ENCODE measurements around the gene FAM53A. TPM values are rescaled to one million over a fixed set of nuclear protein-coding genes. Genes with fewer than 3 reads are reported as not detected.

FAM53A gene
- total RNA-seq, 2 experiments from 2014 or later, result 0.94 to 2.8 TPM

- ChIA-PET POLR2A (no interaction called here), CTCF (no interaction called here)
Observed at GRCh38 chr4:1591107-1591506, 93.0 kb downstream of the FAM53A start.

- POLR2A ChIA-PET, result no interaction called here
Observed at GRCh38 chr4:1590244-1590643, 93.9 kb downstream of the FAM53A start.

More at GRCh38 chr4:1590244-1590643, 93.9 kb downstream of the FAM53A start:
- CTCF ChIA-PET, result no interaction called here

Other genes with a start within 250 kb of the FAM53A start
- gene SLBP, start 28.0 kb upstream of the FAM53A start, total RNA-seq, result 100 to 1,000 TPM; 181 to 182 TPM
- gene TMEM129, start 37.0 kb upstream of the FAM53A start, total RNA-seq, result 10 to 100 TPM; 24.8 to 25.6 TPM
- gene TACC3, start 37.2 kb upstream of the FAM53A start, total RNA-seq, result 100 to 1,000 TPM; 139 to 144 TPM
- under 1 TPM in 1 of 2 experiments, not detected in 1; 0.08 TPM for gene FGFR3, start 109.0 kb upstream of the FAM53A start, total RNA-seq
- gene LETM1, start 171.8 kb upstream of the FAM53A start, total RNA-seq, result 10 to 100 TPM; 88.8 to 94.7 TPM
- gene NSD2, start 187.1 kb upstream of the FAM53A start, total RNA-seq, result 100 to 1,000 TPM; 166 to 177 TPM